Measurements from ENCODE around the gene LGALS7B.
"Not testable (repeated sequence)": the region's sequence is repeated elsewhere in the genome, so short reads cannot be mapped to it uniquely, and the experiment has no call there.

Gene LGALS7B

GRCh38 chr19:38795549-38795948 is 6.5 kb downstream of the LGALS7B start:
- no peaks in the 10 kb centered on the region for H4K20me1 ChIP-seq (ENCODE audit: control insufficient read depth, insufficient read depth, low read depth, low read length)
- no peak overlapping the region for H3K27ac ChIP-seq (ENCODE audit: low read depth, low read length)
- no peak overlapping the region for H3K4me2 ChIP-seq (ENCODE audit: low read length)
- no peaks in the 10 kb centered on the region for H3K36me3 ChIP-seq (ENCODE audit: control insufficient read depth, low read length)
- H3F3A ChIP-seq (ENCODE audit: control insufficient read depth, insufficient read depth): no peaks in the 10 kb centered on the region
- no peaks in the 10 kb centered on the region for H3K9me2 ChIP-seq (replicated peaks; ENCODE audit: control insufficient read depth, low read length)
- peaks cover 4% of the 10 kb centered on the region for H3K27me3 ChIP-seq (ENCODE audit: control insufficient read depth, low read length)
- H3K4me1 ChIP-seq (ENCODE audit: control insufficient read depth, low read length): peaks cover 18% of the 10 kb centered on the region
- H3K9me3 ChIP-seq (ENCODE audit: control insufficient read depth, insufficient read depth, low read length): no peaks in the 10 kb centered on the region
- no peaks in the 10 kb centered on the region for H3K79me2 ChIP-seq (ENCODE audit: control insufficient read depth, low read length)
- no peak overlapping the region for H3K4me3 ChIP-seq (ENCODE audit: low read length)
- TF ChIP-seq EZH2phosphoT487 (IDR thresholded peaks at IDR 0.05; ENCODE audit: borderline replicate concordance, low read length) (no peak), CTCF (IDR thresholded peaks at IDR 0.05; ENCODE audit: low read depth, low read length, poor library complexity, severe bottlenecking) (no peak)

GRCh38 chr19:38796154-38796553 is 7.2 kb downstream of the LGALS7B start:
- H3K4me2 ChIP-seq (ENCODE audit: low read length): no peak overlapping the region
- no peaks in the 10 kb centered on the region for H3K9me3 ChIP-seq (ENCODE audit: control insufficient read depth, insufficient read depth, low read length)
- H3K27me3 ChIP-seq (ENCODE audit: control insufficient read depth, low read length): peaks cover 4% of the 10 kb centered on the region
- TF ChIP-seq CTCF (IDR thresholded peaks at IDR 0.05; ENCODE audit: low read depth, low read length, poor library complexity, severe bottlenecking) (no peak), EZH2phosphoT487 (IDR thresholded peaks at IDR 0.05; ENCODE audit: borderline replicate concordance, low read length) (no peak)
- no peak overlapping the region for H3K4me3 ChIP-seq (ENCODE audit: low read length)
- no peaks in the 10 kb centered on the region for H3K36me3 ChIP-seq (ENCODE audit: control insufficient read depth, low read length)
- no peaks in the 10 kb centered on the region for H3K79me2 ChIP-seq (ENCODE audit: control insufficient read depth, low read length)
- no peak overlapping the region for H3K27ac ChIP-seq (ENCODE audit: low read depth, low read length)
- peaks cover 18% of the 10 kb centered on the region for H3K4me1 ChIP-seq (ENCODE audit: control insufficient read depth, low read length)
- H3K9me2 ChIP-seq (replicated peaks; ENCODE audit: control insufficient read depth, low read length): no peaks in the 10 kb centered on the region
- H3F3A ChIP-seq (ENCODE audit: control insufficient read depth, insufficient read depth): no peaks in the 10 kb centered on the region
- no peaks in the 10 kb centered on the region for H4K20me1 ChIP-seq (ENCODE audit: control insufficient read depth, insufficient read depth, low read depth, low read length)

- H3K4me1 ChIP-seq (ENCODE audit: control insufficient read depth, low read length): peaks cover 12% of the 10 kb centered on the region
- not testable (repeated sequence) for H3K79me2 ChIP-seq (ENCODE audit: control insufficient read depth, low read length); H3K9me3 ChIP-seq (ENCODE audit: control insufficient read depth, insufficient read depth, low read length); H4K20me1 ChIP-seq (ENCODE audit: control insufficient read depth, insufficient read depth, low read depth, low read length); H3K27ac ChIP-seq (ENCODE audit: low read depth, low read length); H3K4me2 ChIP-seq (ENCODE audit: low read length); H3K9me2 ChIP-seq (replicated peaks; ENCODE audit: control insufficient read depth, low read length); H3F3A ChIP-seq (ENCODE audit: control insufficient read depth, insufficient read depth); H3K27me3 ChIP-seq (ENCODE audit: control insufficient read depth, low read length); H3K36me3 ChIP-seq (ENCODE audit: control insufficient read depth, low read length); H3K4me3 ChIP-seq (ENCODE audit: low read length)
Measured at GRCh38 chr19:38797781-38798180, 8.8 kb downstream of the LGALS7B start.

GRCh38 chr19:38799104-38799503 is 10.1 kb downstream of the LGALS7B start:
- Histone ChIP-seq H4K20me1 (ENCODE audit: control insufficient read depth, insufficient read depth, low read depth, low read length) (no peaks in the 10 kb centered on the region), H3K4me2 (ENCODE audit: low read length) (no peak overlapping the region), H3K27ac (ENCODE audit: low read depth, low read length) (no peak overlapping the region), H3K4me3 (ENCODE audit: low read length) (no peak overlapping the region), H3K9me2 (replicated peaks; ENCODE audit: control insufficient read depth, low read length) (no peaks in the 10 kb centered on the region), H3K9me3 (ENCODE audit: control insufficient read depth, insufficient read depth, low read length) (no peaks in the 10 kb centered on the region), H3K4me1 (ENCODE audit: control insufficient read depth, low read length) (peaks cover 9% of the 10 kb centered on the region), H3K27me3 (ENCODE audit: control insufficient read depth, low read length) (no peaks in the 10 kb centered on the region), H3K36me3 (ENCODE audit: control insufficient read depth, low read length) (no peaks in the 10 kb centered on the region), H3K79me2 (ENCODE audit: control insufficient read depth, low read length) (no peaks in the 10 kb centered on the region), H3F3A (ENCODE audit: control insufficient read depth, insufficient read depth) (no peaks in the 10 kb centered on the region)
- TF ChIP-seq EZH2phosphoT487 (IDR thresholded peaks at IDR 0.05; ENCODE audit: borderline replicate concordance, low read length) (no peak), CTCF (IDR thresholded peaks at IDR 0.05; ENCODE audit: low read depth, low read length, poor library complexity, severe bottlenecking) (no peak)
